Measurements from ENCODE around the gene AK2. TPM values are rescaled to one million over a fixed set of nuclear protein-coding genes. Genes with fewer than 3 reads are reported as not detected.

Gene AK2
- total and polyA plus RNA-seq, 2 donors (not counting 3 experiments of a cell fraction or from before 2014, with no cell fraction given) = 107 to 134 TPM

GRCh38 chr1:32972814-32973428 is 63.8 kb downstream of the AK2 start:
- H4K20me1 ChIP-seq (replicated peaks; ENCODE audit: control insufficient read depth, extremely low read depth, insufficient read depth, low read length) = no peaks in the 10 kb centered on the region
- no peaks in the 10 kb centered on the region for H3K4me1 ChIP-seq (ENCODE audit: control insufficient read depth, extremely low read depth, insufficient read depth, low read length)
- intact Hi-C loops (cut with micrococcal nuclease) = loop anchor here (1.0 kb wide), 3 partner anchors 8 to 16 kb away; partner anchors contain the start of gene RNF19B
- no peaks in the 10 kb centered on the region for H3K27me3 ChIP-seq (ENCODE audit: control insufficient read depth in 2 of 2, insufficient read depth in 2 of 2, low read length in 2 of 2)
- dilution Hi-C loops (cut with MboI; ENCODE audit: extremely low pct_ligation_motif_present, low sequenced_read_pairs) = no loop called here
- no peaks in the 10 kb centered on the region for H3K79me2 ChIP-seq (ENCODE audit: control insufficient read depth, insufficient read depth, low read length)
- no TSS peak for BruUV-seq (replicated peaks)
- no peaks in the 10 kb centered on the region for H3K9me1 ChIP-seq (replicated peaks; ENCODE audit: control insufficient read depth, extremely low read depth, insufficient read depth, low read length)
- DNase-seq (ENCODE audit: low read depth, low spot score) (peak; percentile 88), FAIRE-seq (peak; percentile 66)
- no peaks in the 10 kb centered on the region for H3K36me3 ChIP-seq (ENCODE audit: control insufficient read depth in 2 of 2, extremely low read depth in 1 of 2, insufficient read depth in 2 of 2, low read length in 2 of 2)
- no peak for TF ChIP-seq FOS (IDR thresholded peaks at IDR 0.05; ENCODE audit: borderline replicate concordance, insufficient read depth, low read length)
- peak; percentile 15 for TF ChIP-seq POLR2A (IDR thresholded peaks at IDR 0.05; ENCODE audit: low read depth, low read length)
- peak; percentile 33 for TF ChIP-seq POLR2AphosphoS5 (IDR thresholded peaks at IDR 0.05; ENCODE audit: insufficient read depth, low read depth, low read length)
- no peak for TF ChIP-seq EZH2 (IDR thresholded peaks at IDR 0.05; ENCODE audit: borderline replicate concordance, low read depth, low read length, severe bottlenecking)
- TF ChIP-seq, protein P1, sequence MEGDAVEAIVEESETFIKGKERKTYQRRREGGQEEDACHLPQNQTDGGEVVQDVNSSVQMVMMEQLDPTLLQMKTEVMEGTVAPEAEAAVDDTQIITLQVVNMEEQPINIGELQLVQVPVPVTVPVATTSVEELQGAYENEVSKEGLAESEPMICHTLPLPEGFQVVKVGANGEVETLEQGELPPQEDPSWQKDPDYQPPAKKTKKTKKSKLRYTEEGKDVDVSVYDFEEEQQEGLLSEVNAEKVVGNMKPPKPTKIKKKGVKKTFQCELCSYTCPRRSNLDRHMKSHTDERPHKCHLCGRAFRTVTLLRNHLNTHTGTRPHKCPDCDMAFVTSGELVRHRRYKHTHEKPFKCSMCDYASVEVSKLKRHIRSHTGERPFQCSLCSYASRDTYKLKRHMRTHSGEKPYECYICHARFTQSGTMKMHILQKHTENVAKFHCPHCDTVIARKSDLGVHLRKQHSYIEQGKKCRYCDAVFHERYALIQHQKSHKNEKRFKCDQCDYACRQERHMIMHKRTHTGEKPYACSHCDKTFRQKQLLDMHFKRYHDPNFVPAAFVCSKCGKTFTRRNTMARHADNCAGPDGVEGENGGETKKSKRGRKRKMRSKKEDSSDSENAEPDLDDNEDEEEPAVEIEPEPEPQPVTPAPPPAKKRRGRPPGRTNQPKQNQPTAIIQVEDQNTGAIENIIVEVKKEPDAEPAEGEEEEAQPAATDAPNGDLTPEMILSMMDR (IDR thresholded peaks at IDR 0.05; ENCODE audit: extremely low read depth in 1 of 2, insufficient read depth in 1 of 2, low read depth in 1 of 2, low read length in 2 of 2) = no peak
- no peak for TF ChIP-seq GATA2 (IDR thresholded peaks at IDR 0.05; ENCODE audit: insufficient read depth, insufficient read length, low read depth, low read length)
- TF ChIP-seq MAX (IDR thresholded peaks at IDR 0.05; ENCODE audit: insufficient read depth, insufficient read length) = peak; percentile 55
- CTCF ChIA-PET = interaction anchor here (1.3 to 1.9 kb wide), 3 partner anchors 33 to 40 kb away, joined by 5 to 16 read pairs (median 5); no protein-coding TSS in a partner anchor
- H3K9me3 ChIP-seq (replicated peaks; ENCODE audit: control insufficient read depth, insufficient read depth, low read length) = no peaks in the 10 kb centered on the region
- peak overlapping the region; percentile 61 for H3K9ac ChIP-seq (replicated peaks; ENCODE audit: extremely low read depth, insufficient read depth, low read length)
- peak overlapping the region; percentile 42 for H3K4me2 ChIP-seq (ENCODE audit: insufficient read depth, low read length)
- POLR2A ChIA-PET = interaction anchor here (0.6 to 0.9 kb wide), 2 partner anchors 8 to 33 kb away, joined by 3 read pairs; no protein-coding TSS in a partner anchor
- peak overlapping the region; percentile 56 for H2AFZ ChIP-seq (ENCODE audit: low read depth, low read length)
- peak overlapping the region in 2 of 3 experiments; percentile 18 to 56 for H3K4me3 ChIP-seq (replicated peaks in 1 of 3; ENCODE audit: insufficient read depth in 1 of 3, low read depth in 1 of 3, low read length in 3 of 3)
- no peak overlapping the region for H3K27ac ChIP-seq (ENCODE audit: insufficient read depth, low read depth, low read length)
